Measurements from ENCODE around the gene NIT2. TPM values are rescaled to one million over a fixed set of nuclear protein-coding genes. Genes with fewer than 3 reads are reported as not detected.

The NIT2 gene
- total and polyA plus RNA-seq, 12 donors: 16.8 to 84.5 (median 39.7) TPM

DNA sequence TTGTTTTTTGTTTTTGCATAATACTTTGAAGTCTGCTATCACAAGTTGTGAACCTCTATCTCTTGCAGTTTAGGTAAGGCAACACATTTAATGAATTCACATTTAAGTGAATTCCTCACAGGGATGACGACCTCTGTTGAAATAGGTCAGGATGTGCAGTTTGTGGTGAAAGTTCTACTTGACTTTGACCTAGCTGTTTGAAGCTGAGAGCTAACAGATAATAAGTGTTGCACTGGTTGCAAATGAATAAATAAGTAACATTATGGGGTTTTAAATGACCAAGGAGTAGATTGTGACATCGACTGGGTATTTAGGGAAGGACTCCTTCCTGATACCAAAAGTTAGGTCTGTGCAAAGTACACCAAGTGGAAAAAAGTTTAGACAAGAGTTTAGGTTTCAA is 23.9 kb downstream of the NIT2 start:
- no peak for DNase-seq
- intact Hi-C loops (cut with DNase I): no loop called here
- Histone ChIP-seq H3K36me3 (replicated peaks in 1 of 2) (peaks cover 0 to 18% of the 10 kb centered on the region in 2 donors), H3K4me1 (replicated peaks in 1 of 2) (no peaks in the 10 kb centered on the region), H3K9me3 (replicated peaks in 1 of 3) (no peaks in the 10 kb centered on the region), H3K27me3 (no peaks in the 10 kb centered on the region), H3K27ac (no peak overlapping the region), H3K4me3 (no peak overlapping the region)
- no peak for TF ChIP-seq POLR2A (IDR thresholded peaks at IDR 0.05)
- TF ChIP-seq, protein P1, sequence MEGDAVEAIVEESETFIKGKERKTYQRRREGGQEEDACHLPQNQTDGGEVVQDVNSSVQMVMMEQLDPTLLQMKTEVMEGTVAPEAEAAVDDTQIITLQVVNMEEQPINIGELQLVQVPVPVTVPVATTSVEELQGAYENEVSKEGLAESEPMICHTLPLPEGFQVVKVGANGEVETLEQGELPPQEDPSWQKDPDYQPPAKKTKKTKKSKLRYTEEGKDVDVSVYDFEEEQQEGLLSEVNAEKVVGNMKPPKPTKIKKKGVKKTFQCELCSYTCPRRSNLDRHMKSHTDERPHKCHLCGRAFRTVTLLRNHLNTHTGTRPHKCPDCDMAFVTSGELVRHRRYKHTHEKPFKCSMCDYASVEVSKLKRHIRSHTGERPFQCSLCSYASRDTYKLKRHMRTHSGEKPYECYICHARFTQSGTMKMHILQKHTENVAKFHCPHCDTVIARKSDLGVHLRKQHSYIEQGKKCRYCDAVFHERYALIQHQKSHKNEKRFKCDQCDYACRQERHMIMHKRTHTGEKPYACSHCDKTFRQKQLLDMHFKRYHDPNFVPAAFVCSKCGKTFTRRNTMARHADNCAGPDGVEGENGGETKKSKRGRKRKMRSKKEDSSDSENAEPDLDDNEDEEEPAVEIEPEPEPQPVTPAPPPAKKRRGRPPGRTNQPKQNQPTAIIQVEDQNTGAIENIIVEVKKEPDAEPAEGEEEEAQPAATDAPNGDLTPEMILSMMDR (IDR thresholded peaks at IDR 0.05): no peak
- WGBS, 4 donors: 87 to 93% (median 89%) methylated on average over 2 of the region's 2 CpGs

DNA sequence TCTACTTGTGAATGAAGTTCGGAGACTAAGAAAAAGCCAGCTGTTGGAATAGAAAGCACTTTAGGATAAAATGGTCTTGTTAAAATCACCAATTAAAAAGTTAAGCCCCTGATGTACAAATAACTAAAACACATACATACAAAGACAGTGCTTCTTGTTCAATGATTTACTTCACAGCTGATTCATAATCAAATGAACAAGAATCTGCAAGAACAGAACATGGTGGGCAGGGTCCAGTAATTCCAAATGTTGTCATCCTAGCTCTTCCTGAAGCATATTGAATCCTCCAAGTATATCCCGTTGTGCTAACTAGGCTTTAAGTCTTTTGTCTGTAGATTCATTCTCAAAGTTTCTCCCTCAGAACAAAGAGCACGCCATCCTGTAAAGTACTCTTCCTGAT is 24.5 kb downstream of the NIT2 start:
- Histone ChIP-seq H3K36me3 (replicated peaks in 1 of 2) (peaks cover 0 to 15% of the 10 kb centered on the region in 2 donors), H3K27me3 (no peaks in the 10 kb centered on the region), H3K9me3 (replicated peaks in 1 of 3) (no peaks in the 10 kb centered on the region), H3K4me3 (no peak overlapping the region), H3K27ac (no peak overlapping the region), H3K4me1 (replicated peaks in 1 of 2) (no peaks in the 10 kb centered on the region)
- DNase-seq: no peak
- WGBS, 4 donors: 95 to 99% (median 96%) methylated on average over 3 of the region's 3 CpGs
- intact Hi-C loops (cut with DNase I): no loop called here
- TF ChIP-seq, protein P1 (IDR thresholded peaks at IDR 0.05): no peak
- no peak for TF ChIP-seq POLR2A (IDR thresholded peaks at IDR 0.05)

- peaks cover 0 to 8% of the 10 kb centered on the region in 2 donors for H3K36me3 ChIP-seq (replicated peaks in 1 of 2)
Measured at GRCh38 chr3:100360757-100361496, 26.4 kb downstream of the NIT2 start.

DNA sequence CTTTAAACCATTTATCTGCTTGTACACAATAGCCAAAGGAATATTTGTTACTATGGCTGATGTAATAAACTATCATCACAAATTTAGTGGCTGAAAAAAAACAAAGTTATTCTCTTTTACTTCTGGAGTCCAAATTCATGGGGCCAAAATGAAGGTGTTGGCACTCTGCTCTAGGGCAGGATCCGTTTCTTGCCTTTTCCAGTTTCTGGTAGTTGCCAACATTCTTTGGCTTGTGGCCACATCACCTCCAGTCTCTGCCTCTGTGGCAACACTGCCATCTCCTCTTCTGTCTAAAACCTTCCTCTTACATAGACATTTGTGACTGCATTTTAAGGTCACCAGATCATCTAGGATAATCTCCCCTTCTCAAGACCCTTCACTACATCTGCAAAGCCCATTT is 27.3 kb downstream of the NIT2 start:
- Histone ChIP-seq H3K27me3 (no peaks in the 10 kb centered on the region), H3K27ac (no peak overlapping the region), H3K9me3 (replicated peaks in 1 of 3) (no peaks in the 10 kb centered on the region), H3K36me3 (replicated peaks in 1 of 2) (peaks cover 0 to 16% of the 10 kb centered on the region in 2 donors), H3K4me3 (no peak overlapping the region), H3K4me1 (replicated peaks in 1 of 2) (no peaks in the 10 kb centered on the region)
- TF ChIP-seq, protein P1 (IDR thresholded peaks at IDR 0.05): no peak
- TF ChIP-seq POLR2A (IDR thresholded peaks at IDR 0.05): no peak
- DNase-seq: no peak
- WGBS, 4 donors: 83 to 93% (median 87%) methylated on average over 1 of the region's 1 CpG
- intact Hi-C loops (cut with DNase I): no loop called here

More at GRCh38 chr3:100360757-100361496, 26.4 kb downstream of the NIT2 start:
- Histone ChIP-seq H3K9me3 (replicated peaks in 1 of 3) (no peaks in the 10 kb centered on the region), H3K27me3 (no peaks in the 10 kb centered on the region), H3K4me3 (no peak overlapping the region), H3K4me1 (replicated peaks in 1 of 2) (no peaks in the 10 kb centered on the region), H3K27ac (no peak overlapping the region)
- no peak for TF ChIP-seq POLR2A (IDR thresholded peaks at IDR 0.05)
- TF ChIP-seq, protein P1 (IDR thresholded peaks at IDR 0.05): no peak
- WGBS, 4 donors: 95 to 98% (median 97%) methylated on average over 4 of the region's 4 CpGs
- no peak for DNase-seq
- intact Hi-C loops (cut with DNase I): no loop called here

All from adrenal gland (tissue), 12 donors.